Measurements from ENCODE around the gene HOXB6. TPM values are rescaled to one million over a fixed set of nuclear protein-coding genes. Genes with fewer than 3 reads are reported as not detected.

HOXB6 gene
- total and polyA plus RNA-seq, 4 donors = 5.3 to 7.5 (median 5.7) TPM

DNA sequence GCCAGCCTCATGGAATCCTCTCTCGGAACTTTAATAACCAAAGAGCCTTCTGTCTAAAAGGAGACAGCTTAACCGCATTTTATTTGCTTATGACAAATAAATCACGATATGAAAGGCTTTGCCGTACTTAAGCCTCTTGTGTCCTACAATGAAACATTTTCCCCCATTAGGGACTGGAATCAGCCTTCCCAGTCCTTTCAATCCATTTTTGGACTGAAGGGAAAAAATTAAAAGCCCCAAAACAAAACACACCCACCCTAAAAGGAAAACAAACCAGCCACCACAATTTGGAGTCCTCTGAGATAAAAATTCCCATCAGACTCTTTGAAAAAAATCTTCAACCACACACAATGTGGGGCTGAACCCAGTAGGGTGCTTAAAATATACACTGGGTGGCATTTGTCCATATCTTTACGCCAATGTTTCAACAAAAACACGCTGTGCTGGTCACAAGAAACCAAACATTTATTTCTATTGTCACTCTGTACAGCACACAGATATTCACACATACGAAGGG lies 29.7 kb downstream of the HOXB6 start:
- H3K36me3 ChIP-seq (ENCODE audit: control insufficient read depth in 4 of 4, insufficient read depth in 4 of 4, low read length in 4 of 4) = peaks cover 0 to 32% (median 1%) of the 10 kb centered on the region in 4 donors
- no peaks in the 10 kb centered on the region for H3K9me3 ChIP-seq (ENCODE audit: control insufficient read depth in 4 of 4, insufficient read depth in 3 of 4, low read length in 3 of 4)
- H3K4me1 ChIP-seq (ENCODE audit: control insufficient read depth in 5 of 5, insufficient read depth in 5 of 5, low read length in 5 of 5) = peaks cover 0 to 80% (median 0%) of the 10 kb centered on the region in 5 donors
- H3K27ac ChIP-seq (ENCODE audit: low read depth in 1 of 2, low read length in 1 of 2) = peak overlapping the region in 1 of 2 donors; percentile 29
- 40 to 65% methylated on average over 7 of the region's 7 CpGs for WGBS, 2 donors
- H3K9ac ChIP-seq (ENCODE audit: insufficient read depth in 1 of 2, low read length in 2 of 2) = peak overlapping the region; percentile 59 to 96
- no peak for DNase-seq
- H3K4me3 ChIP-seq = no peak overlapping the region
- ATAC-seq (ENCODE audit: insufficient read depth, low FRiP score) = no peak
- peaks cover 0 to 68% (median 15%) of the 10 kb centered on the region in 3 donors for H3K27me3 ChIP-seq (ENCODE audit: control insufficient read depth in 3 of 3, insufficient read depth in 3 of 3, low read length in 2 of 3)
- TF ChIP-seq CTCF (IDR thresholded peaks at IDR 0.05; ENCODE audit: control extremely low read depth, extremely low read depth) = no peak

GRCh38 chr17:48574505-48575065 lies 30.2 kb downstream of the HOXB6 start:
- no peak for TF ChIP-seq CTCF (IDR thresholded peaks at IDR 0.05; ENCODE audit: control extremely low read depth, extremely low read depth)
- DNase-seq (peak in 1 of 3 donors; percentile 67), ATAC-seq (ENCODE audit: insufficient read depth, low FRiP score) (no peak)
- H3K9ac ChIP-seq (ENCODE audit: insufficient read depth in 1 of 2, low read length in 2 of 2) = peak overlapping the region; percentile 59 to 96
- peaks cover 0 to 82% (median 0%) of the 10 kb centered on the region in 5 donors for H3K4me1 ChIP-seq (ENCODE audit: control insufficient read depth in 5 of 5, insufficient read depth in 5 of 5, low read length in 5 of 5)
- H3K36me3 ChIP-seq (ENCODE audit: control insufficient read depth in 4 of 4, insufficient read depth in 4 of 4, low read length in 4 of 4) = peaks cover 0 to 32% (median 1%) of the 10 kb centered on the region in 4 donors
- 47 to 66% methylated on average over 8 of the region's 8 CpGs for WGBS, 2 donors
- peak overlapping the region in 1 of 2 donors; percentile 46 for H3K27ac ChIP-seq (ENCODE audit: low read depth in 1 of 2, low read length in 1 of 2)
- H3K27me3 ChIP-seq (ENCODE audit: control insufficient read depth in 3 of 3, insufficient read depth in 3 of 3, low read length in 2 of 3) = peaks cover 0 to 70% (median 15%) of the 10 kb centered on the region in 3 donors
- H3K9me3 ChIP-seq (ENCODE audit: control insufficient read depth in 4 of 4, insufficient read depth in 3 of 4, low read length in 3 of 4) = no peaks in the 10 kb centered on the region
- no peak overlapping the region for H3K4me3 ChIP-seq

DNA sequence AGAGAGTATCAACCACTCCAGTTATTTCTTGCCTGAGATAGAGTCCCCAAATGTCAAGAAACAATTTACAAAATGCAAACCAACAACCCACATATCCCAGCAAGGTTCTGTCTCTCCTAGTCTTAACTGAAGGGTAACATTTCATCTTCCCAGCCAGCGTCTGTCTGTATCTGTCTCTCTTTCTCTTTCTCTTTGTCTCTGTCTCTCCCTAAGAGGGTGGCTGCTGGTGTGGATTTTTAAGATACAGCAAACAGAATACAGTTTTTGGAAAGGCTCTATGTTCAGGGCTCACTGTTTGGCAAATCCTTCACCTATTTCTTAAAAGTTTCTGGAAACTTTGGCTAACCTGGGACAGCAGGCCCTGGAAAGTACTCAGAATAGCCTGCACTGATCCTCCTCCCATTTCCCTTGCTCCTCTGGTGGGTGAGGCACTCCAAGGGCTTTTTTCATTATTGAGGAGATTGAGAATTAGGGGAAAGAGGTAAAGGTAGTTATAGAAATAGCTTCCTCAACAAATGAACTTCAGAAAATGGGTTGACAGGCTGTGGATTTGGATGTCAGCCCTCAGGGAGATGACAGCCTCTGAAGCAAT lies 32.9 kb downstream of the HOXB6 start:
- Histone ChIP-seq H3K36me3 (ENCODE audit: control insufficient read depth in 4 of 4, insufficient read depth in 4 of 4, low read length in 4 of 4) (peaks cover 0 to 30% (median 1%) of the 10 kb centered on the region in 4 donors), H3K4me3 (no peak overlapping the region), H3K4me1 (ENCODE audit: control insufficient read depth in 5 of 5, insufficient read depth in 5 of 5, low read length in 5 of 5) (peaks cover 0 to 87% (median 6%) of the 10 kb centered on the region in 5 donors), H3K9ac (ENCODE audit: insufficient read depth in 1 of 2, low read length in 2 of 2) (peak overlapping the region; percentile 59 to 96), H3K27ac (ENCODE audit: low read depth in 1 of 2, low read length in 1 of 2) (peak overlapping the region in 1 of 2 donors; percentile 82), H3K27me3 (ENCODE audit: control insufficient read depth in 3 of 3, insufficient read depth in 3 of 3, low read length in 2 of 3) (peaks cover 0 to 72% (median 6%) of the 10 kb centered on the region in 3 donors), H3K9me3 (ENCODE audit: control insufficient read depth in 4 of 4, insufficient read depth in 3 of 4, low read length in 3 of 4) (peaks cover 0 to 3% (median 0%) of the 10 kb centered on the region in 4 donors)
- ATAC-seq (ENCODE audit: insufficient read depth, low FRiP score) (no peak), DNase-seq (no peak)
- WGBS, 2 donors = 68 to 87% methylated on average over 1 of the region's 1 CpG
- no peak for TF ChIP-seq CTCF (IDR thresholded peaks at IDR 0.05; ENCODE audit: control extremely low read depth, extremely low read depth)
